GM21717 (cell line): ENCODE measurements around the gene ARL2BP.

Experiments
- ATAC-seq: cut with Tn5 transposase; IDR thresholded peaks from one replicate; pipeline ENCODE4 v1.9.1; 2021; ENCODE audit warnings: mild to moderate bottlenecking, moderate library complexity; ENCODE audit not compliant: unreplicated experiment

ARL2BP gene

GRCh38 chr16:57282510-57283213, 37.6 kb downstream of the ARL2BP start:
- ATAC-seq = no peak

- no peak for ATAC-seq
Observed at GRCh38 chr16:57283214-57283958, 38.3 kb downstream of the ARL2BP start.

- ATAC-seq = no peak
Observed at GRCh38 chr16:57283959-57284208, 38.8 kb downstream of the ARL2BP start.

GRCh38 chr16:57284209-57284951, 39.3 kb downstream of the ARL2BP start, which contains the start of gene PLLP:
PLLP (minus strand) TSS chr16:57284672; CDS start chr16:57284540, 132 bp downstream.
- ATAC-seq = peak; percentile 48

- no peak for ATAC-seq
Observed at GRCh38 chr16:57284952-57285363, 39.9 kb downstream of the ARL2BP start.

- ATAC-seq = no peak
Observed at GRCh38 chr16:57285379-57285778, 40.3 kb downstream of the ARL2BP start.

- ATAC-seq = no peak
Observed at GRCh38 chr16:57289391-57290257, 44.6 kb downstream of the ARL2BP start.

- no peak for ATAC-seq
Observed at GRCh38 chr16:57297856-57298255, 52.8 kb downstream of the ARL2BP start.

GRCh38 chr16:57299009-57299718, 54.1 kb downstream of the ARL2BP start:
- peak; percentile 7 for ATAC-seq

- ATAC-seq = peak; percentile 42
Observed at GRCh38 chr16:57299719-57300386, 54.8 kb downstream of the ARL2BP start.

- ATAC-seq = peak; percentile 82
Observed at GRCh38 chr16:57300387-57301125, 55.5 kb downstream of the ARL2BP start.

GRCh38 chr16:57301126-57301817, 56.2 kb downstream of the ARL2BP start:
- no peak for ATAC-seq
